ENCODE measurements around the gene RFWD3.

The RFWD3 gene

GRCh38 chr16:74605332-74605731, 61.3 kb downstream of the RFWD3 start:
- no peak for TF ChIP-seq CTCF (IDR thresholded peaks at IDR 0.05; ENCODE audit: control insufficient read depth, extremely low read depth, insufficient read depth)
- DNase-seq (ENCODE audit: low read depth), result no peak
- peak overlapping the region; percentile 95 for H3K4me3 ChIP-seq (ENCODE audit: low read depth, low read length)

- no peak for DNase-seq (ENCODE audit: low read depth)
- no peak overlapping the region for H3K4me3 ChIP-seq (ENCODE audit: low read depth, low read length)
- no peak for TF ChIP-seq CTCF (IDR thresholded peaks at IDR 0.05; ENCODE audit: control insufficient read depth, extremely low read depth, insufficient read depth)
Observed at GRCh38 chr16:74603848-74604247, 62.8 kb downstream of the RFWD3 start.

GRCh38 chr16:74601126-74601871, 65.4 kb downstream of the RFWD3 start:
- DNase-seq (ENCODE audit: low read depth), result no peak
- no peak overlapping the region for H3K4me3 ChIP-seq (ENCODE audit: low read depth, low read length)
- TF ChIP-seq CTCF (IDR thresholded peaks at IDR 0.05; ENCODE audit: control insufficient read depth, extremely low read depth, insufficient read depth), result no peak

GRCh38 chr16:74596586-74596985, 70.1 kb downstream of the RFWD3 start:
- DNase-seq (ENCODE audit: low read depth), result no peak
- no peak overlapping the region for H3K4me3 ChIP-seq (ENCODE audit: low read depth, low read length)
- TF ChIP-seq CTCF (IDR thresholded peaks at IDR 0.05; ENCODE audit: control insufficient read depth, extremely low read depth, insufficient read depth), result no peak

GRCh38 chr16:74592847-74593246, 73.8 kb downstream of the RFWD3 start:
- H3K4me3 ChIP-seq (ENCODE audit: low read depth, low read length), result no peak overlapping the region
- TF ChIP-seq CTCF (IDR thresholded peaks at IDR 0.05; ENCODE audit: control insufficient read depth, extremely low read depth, insufficient read depth), result no peak
- DNase-seq (ENCODE audit: low read depth), result no peak

- H3K4me3 ChIP-seq (ENCODE audit: low read depth, low read length), result no peak overlapping the region
- no peak for DNase-seq (ENCODE audit: low read depth)
- no peak for TF ChIP-seq CTCF (IDR thresholded peaks at IDR 0.05; ENCODE audit: control insufficient read depth, extremely low read depth, insufficient read depth)
Observed at GRCh38 chr16:74591876-74592650, 74.6 kb downstream of the RFWD3 start.

Data from LNCaP clone FGC (cell line).